ENCODE measurements around the gene HOOK2. TPM values are rescaled to one million over a fixed set of nuclear protein-coding genes. Genes with fewer than 3 reads are reported as not detected.

The HOOK2 gene
- total and polyA plus RNA-seq, 2 donors from 2014 or later: 41.8 to 58.1 TPM

- no peak overlapping the region for H3K9ac ChIP-seq (ENCODE audit: low read length in 3 of 3)
- no peaks in the 10 kb centered on the region for H3K27me3 ChIP-seq (ENCODE audit: control insufficient read depth, insufficient read depth, low read length)
- peaks cover 6 to 52% (median 38%) of the 10 kb centered on the region in 3 donors for H3K4me1 ChIP-seq (ENCODE audit: control insufficient read depth in 2 of 3, insufficient read depth in 2 of 3, low read depth in 1 of 3, low read length in 3 of 3)
- no peak for DNase-seq
- no peak for FAIRE-seq
- no peak overlapping the region for H3K4me3 ChIP-seq (ENCODE audit: low read length in 3 of 3)
- H3K27ac ChIP-seq (ENCODE audit: low read depth in 2 of 2, low read length in 2 of 2): peak overlapping the region; percentile 96 to 98
- intact Hi-C loops (cut with DNase I): no loop called here
- H3K9me3 ChIP-seq (ENCODE audit: control insufficient read depth in 2 of 3, insufficient read depth in 1 of 3, low read length in 3 of 3): no peaks in the 10 kb centered on the region
- no peak for TF ChIP-seq CTCF (IDR thresholded peaks at IDR 0.05; ENCODE audit: borderline replicate concordance, extremely low read depth, insufficient read depth)
- H3K36me3 ChIP-seq (ENCODE audit: control insufficient read depth in 2 of 3, insufficient read depth in 3 of 3, low read length in 3 of 3): no peaks in the 10 kb centered on the region
These were observed 12.1 kb upstream of the HOOK2 start for GRCh38 chr19:12787458-12787857.

- H3K9me3 ChIP-seq (ENCODE audit: control insufficient read depth in 2 of 3, insufficient read depth in 1 of 3, low read length in 3 of 3): no peaks in the 10 kb centered on the region
- H3K9ac ChIP-seq (ENCODE audit: low read length in 3 of 3): no peak overlapping the region
- peak overlapping the region; percentile 96 to 98 for H3K27ac ChIP-seq (ENCODE audit: low read depth in 2 of 2, low read length in 2 of 2)
- no peak overlapping the region for H3K4me3 ChIP-seq (ENCODE audit: low read length in 3 of 3)
- FAIRE-seq (no peak), DNase-seq (no peak)
- H3K36me3 ChIP-seq (ENCODE audit: control insufficient read depth in 2 of 3, insufficient read depth in 3 of 3, low read length in 3 of 3): no peaks in the 10 kb centered on the region
- peaks cover 6 to 55% (median 38%) of the 10 kb centered on the region in 3 donors for H3K4me1 ChIP-seq (ENCODE audit: control insufficient read depth in 2 of 3, insufficient read depth in 2 of 3, low read depth in 1 of 3, low read length in 3 of 3)
- no peak for TF ChIP-seq CTCF (IDR thresholded peaks at IDR 0.05; ENCODE audit: borderline replicate concordance, extremely low read depth, insufficient read depth)
- H3K27me3 ChIP-seq (ENCODE audit: control insufficient read depth, insufficient read depth, low read length): no peaks in the 10 kb centered on the region
- intact Hi-C loops (cut with DNase I): no loop called here
These were observed 11.6 kb upstream of the HOOK2 start for GRCh38 chr19:12786952-12787351.

- Histone ChIP-seq H3K9me3 (ENCODE audit: control insufficient read depth in 2 of 3, insufficient read depth in 1 of 3, low read length in 3 of 3) (no peaks in the 10 kb centered on the region), H3K9ac (ENCODE audit: low read length in 3 of 3) (peak overlapping the region in 1 of 3 donors; percentile 48), H3K27me3 (ENCODE audit: control insufficient read depth, insufficient read depth, low read length) (no peaks in the 10 kb centered on the region), H3K27ac (ENCODE audit: low read depth in 2 of 2, low read length in 2 of 2) (peak overlapping the region; percentile 96 to 98), H3K4me3 (ENCODE audit: low read length in 3 of 3) (no peak overlapping the region), H3K4me1 (ENCODE audit: control insufficient read depth in 2 of 3, insufficient read depth in 2 of 3, low read depth in 1 of 3, low read length in 3 of 3) (peaks cover 6 to 55% (median 38%) of the 10 kb centered on the region in 3 donors), H3K36me3 (ENCODE audit: control insufficient read depth in 2 of 3, insufficient read depth in 3 of 3, low read length in 3 of 3) (no peaks in the 10 kb centered on the region)
- no peak for TF ChIP-seq CTCF (IDR thresholded peaks at IDR 0.05; ENCODE audit: borderline replicate concordance, extremely low read depth, insufficient read depth)
- intact Hi-C loops (cut with DNase I): no loop called here
- DNase-seq (peak in 3 of 5 donors; percentile 39 to 93 (median 67)), FAIRE-seq (no peak)
These were observed 11.0 kb upstream of the HOOK2 start for GRCh38 chr19:12786141-12786870.
